Measurements from ENCODE around the gene FERMT3.

DNA sequence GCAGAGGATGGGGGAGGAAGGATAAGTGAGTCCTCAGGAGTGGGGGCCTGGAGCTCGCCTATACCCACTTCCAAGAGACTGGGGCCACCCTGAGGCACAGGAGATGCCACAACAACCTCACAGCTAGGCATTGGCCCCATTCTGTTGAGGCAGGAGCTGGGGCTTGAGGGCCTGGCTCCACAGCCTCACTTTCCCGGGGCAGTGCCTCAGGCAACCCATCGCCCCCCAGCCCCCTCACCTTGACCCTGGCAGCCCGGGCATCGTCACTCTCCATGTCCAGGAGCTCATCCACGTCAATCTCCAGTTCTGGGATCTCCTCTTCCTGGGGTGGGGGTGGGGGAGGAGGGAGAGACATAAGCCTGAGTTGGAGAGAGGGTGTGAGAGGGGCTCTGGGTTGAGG lies 38.4 kb downstream of the FERMT3 start:
- TF ChIP-seq POLR2AphosphoS5 (IDR thresholded peaks at IDR 0.05; ENCODE audit: low read depth, low read length), result no peak; the same call in 1 of the 2 replicates
- no peak for TF ChIP-seq EP300 (IDR thresholded peaks at IDR 0.05; ENCODE audit: borderline replicate concordance in 1 of 2, low read depth in 2 of 2, low read length in 2 of 2)

Data from H1 (cell line).